Fibroblast of skin of left biceps (primary cell): ENCODE data around the gene SLC8A2.

Experiments used
- DNase-seq, 2 experiments: peaks; one replicate each; pipeline ENCODE4 v3.0.0-alpha.2; 2013; ENCODE audit warnings: low read depth in 2 of 2

SLC8A2 gene

GRCh38 chr19:47503130-47503825, 31.6 kb upstream of the SLC8A2 start:
- no peak for DNase-seq

GRCh38 chr19:47499863-47500830, 28.5 kb upstream of the SLC8A2 start:
- no peak for DNase-seq

DNA sequence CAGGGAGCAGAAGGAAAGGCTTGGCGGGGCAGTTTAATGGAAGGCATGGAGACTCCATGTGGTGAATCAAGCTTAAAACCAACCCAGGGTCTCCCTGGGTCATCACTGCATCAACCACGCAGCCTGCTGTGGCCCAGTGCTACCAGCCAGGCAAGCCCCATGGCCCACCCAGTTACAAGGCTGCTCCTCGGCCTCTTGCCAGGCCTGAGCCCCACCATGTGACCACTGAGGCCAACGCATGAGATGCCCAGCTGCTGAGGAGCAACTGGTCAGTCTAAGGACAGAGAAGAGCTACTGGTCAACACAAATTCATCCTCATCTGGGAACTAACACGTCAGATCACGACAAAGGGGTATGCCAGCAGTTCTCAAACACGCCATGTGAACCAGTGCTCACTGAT, 27.7 kb upstream of the SLC8A2 start:
- DNase-seq: no peak

DNA sequence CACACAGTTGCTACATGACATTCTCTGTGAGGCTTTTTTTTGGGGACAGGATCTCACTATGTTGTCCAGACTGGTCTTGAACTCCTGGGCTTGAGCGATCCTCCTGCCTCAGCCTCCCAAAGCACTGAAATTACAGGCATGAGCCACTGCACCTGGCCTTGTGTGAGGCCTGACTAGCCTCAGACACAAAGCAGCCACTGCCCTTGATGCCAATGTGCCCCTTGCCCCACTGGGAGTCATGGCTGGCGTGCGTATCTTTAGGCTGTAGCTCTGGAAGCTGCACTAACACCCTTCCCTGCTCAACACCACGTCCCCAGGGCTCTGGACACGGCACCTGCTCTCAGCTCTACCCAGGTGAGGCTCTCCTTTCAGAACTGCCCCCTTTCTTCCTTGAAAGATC, 26.9 kb upstream of the SLC8A2 start:
- no peak for DNase-seq

- DNase-seq: no peak
These were observed 26.3 kb upstream of the SLC8A2 start for GRCh38 chr19:47497821-47498520.

DNA sequence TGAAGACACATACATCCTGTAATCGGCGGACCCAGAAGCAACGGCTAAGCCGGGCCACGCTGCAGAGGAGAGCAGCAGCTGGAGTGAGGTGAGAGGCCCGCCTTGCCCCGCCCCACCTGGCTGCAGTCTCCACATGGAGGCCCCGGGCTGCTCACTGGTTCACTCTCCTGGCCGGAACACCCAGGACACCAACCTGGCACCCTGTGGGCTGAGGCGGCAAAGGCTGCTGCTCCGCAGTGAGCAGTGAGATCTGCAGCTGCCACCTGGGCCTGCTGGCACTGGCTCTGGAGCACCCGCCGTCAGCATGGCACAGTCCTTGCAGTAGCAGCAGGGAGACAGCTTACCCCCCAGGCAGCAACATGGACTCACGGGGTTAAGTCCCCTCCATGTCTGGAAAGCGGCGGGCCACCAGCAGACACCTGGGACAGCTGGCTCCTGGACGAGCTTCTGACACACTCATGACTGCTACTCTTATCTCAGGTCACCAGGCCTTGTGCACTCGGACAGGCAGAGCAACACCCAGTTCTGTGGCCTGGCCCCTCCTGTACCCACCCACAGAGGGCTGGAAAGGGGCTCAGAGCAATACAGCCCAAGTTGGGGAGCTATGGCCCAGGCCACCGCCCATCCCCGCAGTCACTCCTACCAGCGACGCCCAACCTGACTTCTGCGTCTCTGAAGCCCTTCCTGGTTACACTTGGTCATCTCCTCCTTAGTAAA, 25.5 kb upstream of the SLC8A2 start:
- DNase-seq: no peak

DNA sequence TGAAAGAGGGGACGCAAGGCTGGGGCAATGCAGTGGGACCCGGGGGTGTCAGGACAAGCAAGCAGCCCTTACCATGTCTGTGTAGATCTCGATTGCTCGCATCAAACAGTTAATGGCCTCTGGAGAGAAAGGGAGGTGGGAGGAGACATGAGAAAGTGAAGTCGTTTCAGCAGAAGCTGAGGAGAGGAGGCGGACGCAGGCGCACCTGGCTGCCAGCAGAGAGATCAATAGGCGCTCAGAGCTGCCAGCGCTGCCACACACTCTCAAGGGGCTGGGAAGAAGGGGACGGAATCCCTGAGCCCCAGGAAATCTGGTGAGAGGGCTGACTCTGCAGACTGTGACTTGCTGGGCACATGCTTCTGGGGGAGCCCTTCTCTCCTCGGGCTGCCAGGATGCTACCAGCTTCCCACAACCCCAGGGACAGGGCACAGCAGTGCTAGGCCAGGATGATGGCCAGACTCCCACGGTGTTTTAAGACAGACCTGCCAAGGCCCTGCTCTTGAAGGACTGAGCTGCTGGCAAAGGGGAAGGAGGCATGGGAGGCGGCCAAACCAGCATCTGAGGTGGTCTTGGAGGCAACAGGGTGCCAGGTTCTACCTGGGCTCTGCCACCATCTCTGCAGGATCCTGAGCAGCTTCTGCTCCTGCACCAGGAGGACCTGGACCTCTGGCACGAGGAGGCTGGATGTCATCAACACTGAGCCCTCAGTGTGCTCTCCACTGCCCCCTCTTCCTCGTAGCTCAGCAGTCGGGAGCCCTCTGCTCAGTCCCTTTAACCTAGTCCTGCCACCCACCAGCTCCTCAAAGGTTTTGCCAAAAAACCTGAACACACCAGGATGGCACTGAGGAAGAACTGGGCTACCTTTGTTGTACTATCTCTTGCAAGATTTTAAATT, 24.0 kb upstream of the SLC8A2 start:
- DNase-seq: no peak

DNA sequence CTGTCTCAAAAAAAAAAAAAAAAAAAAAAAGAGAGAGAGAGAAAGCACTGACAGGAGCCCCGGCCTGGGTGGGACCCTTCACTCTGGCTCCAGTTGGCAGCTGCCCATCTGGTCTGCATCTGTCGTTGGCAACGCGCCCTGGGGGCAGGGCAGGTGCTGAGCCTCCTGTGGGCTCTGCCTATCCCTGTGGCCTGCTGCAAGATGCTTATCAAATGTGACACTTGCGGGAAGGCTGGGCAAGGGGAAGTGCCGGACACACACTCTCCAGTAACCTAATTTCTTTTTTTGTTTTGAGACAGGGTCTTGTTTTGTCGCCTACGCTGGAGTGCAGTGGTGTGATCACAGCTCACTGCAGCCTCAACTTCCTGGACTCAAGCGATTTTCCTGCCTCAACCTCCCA, 23.0 kb upstream of the SLC8A2 start:
- no peak for DNase-seq

DNA sequence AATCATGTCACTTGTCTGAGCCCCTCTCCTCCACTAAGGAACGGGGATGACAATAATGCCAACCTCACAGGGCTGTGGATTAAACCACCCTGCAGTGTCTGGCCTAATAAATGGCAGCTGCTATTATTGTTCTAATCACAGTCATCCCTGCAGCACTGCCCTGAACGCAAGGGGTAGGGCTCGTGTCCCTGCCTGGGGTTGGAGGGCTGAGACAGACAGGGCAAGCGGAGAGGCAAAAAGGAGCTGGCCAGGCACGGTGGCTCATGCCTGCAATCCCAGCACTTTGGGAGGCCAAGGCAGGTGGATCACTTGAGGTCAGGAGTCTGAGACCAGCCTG, 22.5 kb upstream of the SLC8A2 start:
- DNase-seq: no peak

GRCh38 chr19:47493378-47494210, 21.9 kb upstream of the SLC8A2 start:
- DNase-seq: no peak

DNA sequence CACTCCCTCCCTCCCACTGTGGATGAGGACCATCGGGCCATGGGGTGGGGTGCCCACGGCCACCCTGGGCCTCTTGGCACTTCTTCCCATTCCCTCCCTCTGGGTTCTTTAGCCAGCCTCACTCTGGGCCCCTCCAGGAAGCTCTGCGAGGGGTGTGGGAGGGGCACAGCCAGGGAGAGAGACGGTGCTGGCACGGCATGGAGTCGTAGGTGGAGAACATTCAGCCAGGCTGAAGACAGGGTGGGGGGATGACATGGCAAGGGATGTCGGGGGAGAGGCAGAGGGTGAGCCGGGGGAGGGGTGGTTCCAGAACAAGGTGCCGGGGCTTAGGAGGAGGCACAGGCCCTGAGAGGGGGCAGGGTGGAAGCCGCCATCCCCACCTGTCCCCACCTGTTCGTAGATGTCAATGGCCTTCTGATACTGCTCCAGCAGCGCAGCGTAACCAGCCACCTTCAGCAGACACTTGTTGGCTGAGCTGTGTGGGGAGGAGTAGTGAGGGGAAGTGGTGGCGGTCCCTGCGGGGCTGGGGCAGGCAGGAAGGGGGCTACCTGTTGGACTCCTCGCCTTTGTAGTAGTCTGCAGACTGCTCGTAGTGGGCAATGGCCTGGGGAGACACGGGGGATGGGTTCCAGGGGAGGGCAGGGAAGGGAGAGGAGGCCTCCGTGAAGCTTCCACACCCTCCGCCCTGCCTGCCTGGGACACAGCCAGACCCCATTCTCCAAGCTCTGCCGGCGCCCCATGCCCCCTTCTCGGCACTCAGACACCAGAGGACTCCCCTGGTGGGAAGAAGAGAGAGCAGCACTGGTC, 21.1 kb upstream of the SLC8A2 start:
- no peak for DNase-seq

GRCh38 chr19:47492137-47492533, 20.4 kb upstream of the SLC8A2 start:
- no peak for DNase-seq

GRCh38 chr19:47491358-47492136, 19.9 kb upstream of the SLC8A2 start:
- DNase-seq: no peak

- DNase-seq: no peak
These were observed 19.2 kb upstream of the SLC8A2 start for GRCh38 chr19:47490847-47491246.

DNA sequence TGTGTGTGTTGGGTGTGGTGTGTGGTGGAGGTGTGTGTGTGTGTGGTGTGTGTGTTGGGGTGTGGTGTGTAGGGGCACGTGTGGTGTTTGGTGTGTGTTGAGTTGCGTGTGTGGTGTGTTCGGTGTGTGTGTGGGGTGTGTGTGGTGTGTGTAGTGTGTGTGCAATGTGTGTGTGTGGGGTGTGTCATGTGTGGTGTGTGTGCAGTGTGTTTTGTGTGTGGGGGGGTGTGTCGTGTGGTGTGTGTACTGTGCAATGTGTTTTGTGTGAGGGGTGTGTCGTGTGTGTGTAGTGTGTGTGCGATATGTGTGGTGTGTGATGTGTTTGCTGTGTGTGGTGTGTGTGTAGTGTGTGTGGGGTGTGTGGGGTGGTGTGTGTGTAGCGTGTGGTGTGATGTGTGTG, 18.3 kb upstream of the SLC8A2 start:
- DNase-seq: no peak

DNA sequence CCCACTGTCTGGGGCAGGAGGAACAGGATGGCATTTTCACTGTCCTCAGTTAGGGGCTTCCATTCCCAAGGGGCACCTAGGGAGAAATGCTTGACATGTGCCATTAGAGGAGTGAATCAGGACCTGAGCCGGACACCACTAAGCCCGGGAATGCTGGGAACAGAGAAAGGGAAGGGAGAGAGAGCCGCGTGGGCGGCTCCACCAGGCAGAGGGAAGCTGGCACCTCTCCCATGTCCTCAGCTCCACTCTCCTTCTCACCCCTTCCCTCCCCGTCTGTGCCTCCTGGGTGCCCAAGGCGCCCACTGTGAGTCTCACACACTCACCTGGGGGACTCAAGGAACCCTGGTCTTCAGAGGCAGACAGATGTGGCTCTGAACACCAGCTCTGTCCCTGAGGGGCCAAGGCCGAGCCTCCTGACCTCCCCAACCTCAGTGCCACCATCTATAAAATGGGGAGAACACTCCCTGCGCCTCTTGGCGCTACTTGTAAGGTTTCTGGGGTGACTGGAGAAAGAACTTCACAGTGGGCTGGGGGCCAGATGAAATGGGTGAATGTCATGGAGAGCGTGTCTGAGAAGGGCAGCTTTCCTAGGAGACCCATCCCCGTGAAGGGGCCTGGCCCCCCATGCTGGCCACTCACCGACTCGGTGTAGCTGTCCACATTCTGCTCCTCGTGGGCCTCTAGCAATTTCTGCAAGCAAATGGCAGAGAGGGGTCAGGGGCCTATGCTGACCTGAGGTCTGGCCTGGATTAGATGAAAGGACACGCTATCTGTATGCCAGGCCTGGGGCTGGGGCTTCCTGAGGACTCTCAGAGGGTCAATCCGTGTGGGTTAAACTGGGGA, 17.6 kb upstream of the SLC8A2 start:
- no peak for DNase-seq
